Embryonic facial prominence (tissue), 1 donor: ENCODE results near the gene FBXW7.
A peak's percentile ranks its signal among the peaks of the same experiment; 100 is the strongest.

Source experiments
- DNase-seq: peaks from one replicate; pipeline ENCODE4 v3.0.0-alpha.2; 2016; ENCODE audit errors: extremely low spot score

Gene FBXW7

DNA sequence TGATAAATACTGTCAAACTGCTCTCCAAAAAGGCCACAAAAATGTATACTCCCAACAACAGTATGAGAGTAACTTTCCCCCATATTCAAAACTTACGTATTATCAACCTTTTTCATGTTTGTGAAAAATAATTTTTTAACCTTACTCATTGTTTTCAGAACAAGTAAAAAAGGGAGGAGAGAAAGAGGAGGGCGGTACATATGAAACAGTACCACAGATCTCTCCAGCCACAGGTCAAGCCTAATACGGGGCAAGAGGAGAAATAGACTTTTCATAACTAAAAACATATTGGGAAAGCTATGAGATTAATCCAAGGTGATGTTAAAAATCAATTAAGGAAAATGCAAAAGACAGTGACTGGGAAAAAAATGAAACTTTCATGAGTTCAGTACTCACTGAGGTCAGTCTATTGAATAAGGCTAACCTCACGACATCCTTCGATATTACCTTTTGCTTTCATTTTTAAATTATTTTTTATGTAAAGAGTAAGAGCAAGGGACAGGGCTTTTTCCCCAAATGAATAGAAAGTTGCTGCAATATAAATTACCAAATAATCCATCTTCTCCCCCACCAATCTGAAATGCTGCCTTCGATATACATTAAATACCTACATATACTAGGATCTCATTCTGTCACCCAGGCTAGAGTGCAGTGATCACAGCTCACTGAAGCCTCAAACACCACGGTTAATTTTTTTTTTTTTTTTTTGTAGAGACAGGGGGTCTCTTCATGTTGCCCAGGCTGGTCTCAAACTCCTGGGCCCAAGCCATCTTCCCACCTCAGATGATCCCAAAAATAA lies 25.3 kb downstream of the FBXW7 start:
- no peak for DNase-seq

DNA sequence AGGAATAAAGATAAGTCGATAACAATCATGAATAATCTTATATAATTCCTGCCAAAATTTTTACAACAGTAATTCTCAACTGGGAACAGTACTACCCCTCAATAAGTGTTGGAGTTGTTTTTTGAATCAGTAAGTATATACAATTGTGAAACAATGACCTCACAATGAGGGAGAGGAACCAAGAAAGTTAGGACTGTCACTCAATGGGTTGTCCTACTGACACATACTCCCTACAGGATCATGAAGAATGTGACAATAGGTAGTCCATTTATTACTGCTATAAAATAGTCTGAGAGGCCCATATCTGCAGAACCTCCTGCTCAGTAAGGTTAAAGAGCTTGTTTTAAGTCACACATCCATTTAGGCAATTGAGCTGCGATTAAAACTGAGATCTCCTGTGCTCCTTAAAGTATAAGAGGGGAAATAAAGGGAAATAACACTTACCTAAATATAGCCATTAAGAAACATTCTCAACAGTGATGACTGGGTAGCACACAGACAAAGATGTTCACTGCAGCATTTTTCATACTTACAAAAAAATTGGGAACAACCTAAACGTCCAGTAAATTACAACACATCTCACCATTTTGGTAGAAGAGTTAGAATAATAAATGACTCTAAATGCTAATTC lies 26.2 kb downstream of the FBXW7 start:
- DNase-seq: no peak

DNA sequence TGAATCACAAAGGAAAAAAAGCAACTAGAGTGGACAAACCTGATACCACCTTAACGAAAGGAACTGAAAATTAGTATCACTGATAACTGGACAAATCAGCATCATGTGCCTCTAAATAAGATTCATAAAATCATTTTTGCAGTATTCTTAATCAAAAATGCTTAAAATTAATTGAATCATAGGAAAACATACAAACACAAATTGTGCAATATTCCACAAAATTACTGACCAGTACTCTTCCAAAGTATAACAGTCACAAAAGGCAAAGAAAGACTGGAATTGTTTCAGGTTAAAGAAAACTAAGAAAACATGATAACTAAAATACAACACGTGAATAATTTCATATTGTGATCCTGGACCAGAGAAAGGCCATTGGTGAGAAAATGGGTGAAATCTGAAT lies 27.1 kb downstream of the FBXW7 start:
- DNase-seq: no peak

DNA sequence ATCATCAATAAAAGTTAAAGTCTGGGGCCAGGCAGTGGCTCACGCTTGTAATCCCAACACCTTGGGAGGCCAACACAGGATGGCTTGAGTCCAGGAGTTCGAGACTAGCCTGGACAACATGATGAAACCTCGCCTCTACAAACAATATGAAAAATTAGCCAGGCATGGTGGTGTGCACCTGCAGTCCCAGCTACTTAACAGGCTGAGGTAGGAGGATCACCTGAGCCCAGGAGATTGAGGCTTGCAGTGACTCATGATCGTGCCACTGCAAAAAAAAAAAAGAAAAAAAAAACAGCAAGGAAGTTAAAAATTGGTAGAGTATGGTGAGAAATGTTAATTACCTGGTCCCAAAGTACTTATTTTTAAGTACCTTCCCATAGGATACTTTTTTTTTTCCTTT lies 27.5 kb downstream of the FBXW7 start:
- DNase-seq: no peak

DNA sequence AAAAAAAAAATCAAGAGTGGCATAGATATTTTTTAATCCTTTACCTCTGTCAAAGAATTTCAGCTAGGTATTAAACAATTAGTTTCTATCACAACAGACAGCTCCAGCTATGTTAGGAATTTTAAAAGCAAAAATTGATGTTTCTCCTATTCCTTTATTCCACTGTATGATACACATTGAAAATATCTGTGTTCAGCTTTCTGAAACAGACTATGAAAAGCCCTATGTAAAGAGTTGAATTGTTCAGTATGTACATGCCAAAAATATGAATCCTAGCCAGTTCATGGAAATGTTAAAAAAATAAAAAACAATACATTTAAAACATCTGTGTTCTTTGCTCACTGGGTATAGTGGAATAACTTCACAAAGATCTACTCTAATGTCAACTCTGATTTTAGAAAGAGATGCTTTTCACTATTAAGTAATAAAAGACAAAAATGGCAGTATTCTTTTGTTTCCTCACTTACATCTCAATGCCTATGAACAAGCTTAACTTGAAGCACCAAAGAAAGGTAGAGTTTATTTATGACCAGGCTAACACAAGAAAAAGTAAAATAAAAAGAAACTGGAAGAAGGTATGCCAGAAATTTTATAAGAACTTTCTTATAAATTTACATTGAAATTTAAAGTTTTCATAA lies 32.1 kb downstream of the FBXW7 start:
- no peak for DNase-seq

DNA sequence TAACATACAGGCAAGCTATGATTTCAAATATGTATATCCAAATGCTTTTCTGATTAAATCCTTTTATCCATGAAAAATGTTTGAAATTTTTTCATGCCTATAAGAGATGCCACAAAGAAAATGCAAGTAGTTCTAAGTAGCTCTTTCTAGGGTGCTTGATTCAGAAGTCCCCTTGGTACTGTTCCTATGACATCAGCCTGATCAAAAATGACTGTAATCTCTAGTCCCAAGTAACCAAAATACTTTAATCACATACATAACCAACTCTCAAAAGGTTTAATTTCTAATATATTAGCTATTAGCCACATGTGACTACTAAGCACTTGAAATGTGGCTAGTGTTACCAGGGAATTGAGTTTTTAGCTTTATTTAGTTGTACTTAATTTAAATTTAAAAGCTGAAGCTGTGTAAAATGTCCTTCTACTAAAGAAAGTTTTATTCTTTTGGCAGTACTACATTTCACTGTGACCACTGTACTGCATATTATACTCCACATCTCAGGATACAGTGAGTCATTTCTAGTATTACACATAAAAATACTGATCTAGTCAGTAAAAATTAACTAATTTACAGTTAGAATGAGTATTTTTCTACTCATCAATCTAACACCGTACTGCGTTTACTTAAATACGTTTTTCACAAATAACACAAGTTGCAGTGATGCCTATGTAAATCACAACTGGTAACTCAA lies 33.9 kb downstream of the FBXW7 start:
- DNase-seq: no peak

DNA sequence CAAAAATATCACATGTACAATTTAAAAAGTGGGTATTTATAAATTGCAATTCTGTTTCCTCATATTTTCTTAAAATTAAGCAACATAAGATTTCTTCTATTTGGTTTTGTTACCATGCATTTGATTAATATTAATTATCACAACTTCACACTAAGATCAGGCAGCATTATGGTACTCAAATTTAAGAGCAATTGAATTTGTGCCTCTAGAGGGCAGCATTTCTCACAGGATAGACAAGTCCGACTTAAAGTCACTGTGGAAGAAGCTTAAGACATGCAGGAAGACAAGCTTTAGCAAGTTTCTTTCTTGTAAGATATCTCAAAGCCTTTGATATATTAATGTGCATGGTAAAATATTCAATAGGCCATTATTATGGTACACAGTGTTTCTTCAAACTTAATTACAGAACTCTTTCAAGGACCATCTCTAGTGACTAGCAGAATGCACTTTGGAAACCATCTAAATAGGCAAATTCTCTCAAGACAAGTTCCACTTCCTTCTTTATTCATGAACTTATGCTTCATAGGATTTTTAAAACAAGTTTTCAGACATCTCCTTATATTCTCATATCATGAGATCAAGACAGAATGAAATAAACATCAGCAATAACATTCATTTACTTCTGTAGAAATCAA lies 35.0 kb downstream of the FBXW7 start:
- DNase-seq: peak; percentile 49

DNA sequence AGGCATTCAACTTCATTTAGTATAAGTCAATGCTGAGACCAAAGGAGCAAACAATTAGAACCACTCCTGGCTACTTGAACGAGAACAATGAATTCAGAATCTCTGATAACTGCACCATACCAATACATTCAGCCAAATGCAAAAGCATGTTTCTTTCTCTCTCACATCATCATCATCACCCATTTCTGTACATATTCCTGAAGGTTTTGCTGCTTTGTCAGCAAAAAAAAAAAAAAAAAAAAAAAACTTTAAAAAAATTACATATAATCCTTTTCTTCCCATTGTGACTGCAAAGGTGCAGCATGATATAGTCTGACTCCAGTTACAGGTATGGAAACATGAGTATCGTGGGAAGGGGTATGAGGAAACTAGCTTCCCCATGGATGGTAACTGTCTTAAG lies 35.6 kb downstream of the FBXW7 start:
- no peak for DNase-seq

DNA sequence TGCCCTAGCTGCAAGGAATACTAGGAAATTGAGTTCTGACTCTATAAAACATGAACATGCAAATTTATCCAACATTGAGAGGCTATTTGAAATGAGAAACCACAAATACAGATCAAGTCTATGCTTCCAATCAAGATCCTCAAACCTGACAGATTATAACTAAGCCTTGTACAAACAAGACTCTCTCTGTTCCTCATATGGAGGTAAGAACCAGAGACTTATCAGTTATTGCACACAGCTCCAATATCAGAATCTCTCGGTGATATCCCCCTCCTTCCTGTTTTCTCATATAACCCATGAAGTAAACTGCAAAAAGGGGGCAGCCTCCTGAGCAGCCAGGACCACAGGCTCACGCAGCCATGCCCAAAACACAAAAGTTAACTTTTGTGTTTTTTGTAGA lies 36.5 kb downstream of the FBXW7 start:
- no peak for DNase-seq

DNA sequence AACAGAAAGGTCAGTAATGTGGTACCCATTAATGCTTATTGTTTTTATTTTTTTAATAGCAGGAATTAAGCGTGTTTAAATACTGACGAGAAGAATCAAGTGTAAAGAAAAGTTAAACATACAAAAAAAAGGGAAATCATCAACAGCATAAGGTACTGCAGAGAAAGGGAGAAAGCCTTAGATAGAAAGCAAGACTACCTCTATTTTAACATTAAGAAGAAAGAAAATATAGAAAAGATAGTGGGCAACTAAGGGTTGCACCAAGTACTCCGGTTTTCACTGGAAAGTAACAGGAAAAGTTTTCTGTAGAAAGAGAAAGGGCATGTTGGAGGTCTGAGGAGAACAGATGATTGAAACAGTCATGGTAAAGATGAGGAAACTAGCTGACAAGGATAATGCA lies 41.9 kb downstream of the FBXW7 start:
- no peak for DNase-seq

DNA sequence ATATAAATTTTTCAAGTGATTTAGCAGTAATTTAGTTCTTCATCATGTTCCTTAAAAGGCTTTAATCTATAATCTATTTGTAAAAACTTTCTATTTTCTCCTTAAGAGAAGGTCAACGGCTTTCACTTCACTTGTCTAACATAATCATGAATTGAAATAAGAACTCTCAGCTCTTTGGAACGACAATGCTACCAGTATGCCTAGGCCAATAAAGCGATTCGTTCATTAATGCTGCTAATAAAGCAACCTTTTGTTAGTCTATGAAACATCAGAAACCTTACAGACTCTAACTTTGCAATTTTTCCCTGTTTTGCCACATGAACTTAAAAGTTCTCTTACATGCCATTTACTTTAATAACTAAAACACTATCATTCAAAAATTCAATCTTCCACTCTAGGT lies 47.6 kb downstream of the FBXW7 start:
- DNase-seq: no peak

DNA sequence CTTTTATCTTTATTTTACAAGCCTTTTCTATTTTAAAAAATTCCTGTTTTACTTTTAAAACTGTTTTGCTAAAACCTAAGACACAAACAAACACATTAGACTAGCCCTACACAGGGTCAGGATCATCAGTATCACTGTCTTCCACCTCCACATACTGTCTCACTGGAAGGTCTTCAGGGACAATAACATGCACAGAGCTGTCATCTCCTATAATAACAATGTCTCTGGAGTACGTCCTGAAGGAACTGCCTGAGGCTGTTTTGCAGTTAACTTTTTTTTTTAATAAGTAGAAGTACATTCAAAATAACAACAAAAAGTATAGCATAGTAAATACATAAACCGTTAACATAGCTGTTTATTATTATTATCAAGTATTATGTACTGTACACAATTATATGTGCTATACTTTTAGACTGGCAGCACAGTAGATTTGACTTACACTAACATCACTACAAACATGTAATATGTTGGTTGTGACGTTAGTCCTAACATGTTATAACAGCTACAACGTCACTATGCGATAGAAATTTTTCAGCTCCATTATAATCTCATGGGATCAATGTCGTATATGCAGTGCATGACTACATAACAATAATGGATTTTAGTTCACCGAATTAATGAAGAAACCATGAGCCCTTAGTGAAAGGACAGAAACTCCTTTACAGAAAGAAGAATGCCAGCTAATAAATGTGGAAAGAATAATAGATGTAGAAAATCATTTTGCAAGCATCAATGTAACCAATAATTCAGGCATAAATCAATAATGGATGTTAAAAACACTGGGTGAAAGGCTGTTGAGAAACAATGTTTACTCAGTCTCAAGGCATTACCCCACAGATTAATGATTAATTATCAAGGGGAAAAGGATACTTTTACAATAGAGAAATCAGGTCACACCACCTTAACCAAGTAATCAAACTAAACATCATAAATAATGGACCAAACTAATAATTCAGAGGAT lies 49.2 kb downstream of the FBXW7 start:
- DNase-seq: no peak

DNA sequence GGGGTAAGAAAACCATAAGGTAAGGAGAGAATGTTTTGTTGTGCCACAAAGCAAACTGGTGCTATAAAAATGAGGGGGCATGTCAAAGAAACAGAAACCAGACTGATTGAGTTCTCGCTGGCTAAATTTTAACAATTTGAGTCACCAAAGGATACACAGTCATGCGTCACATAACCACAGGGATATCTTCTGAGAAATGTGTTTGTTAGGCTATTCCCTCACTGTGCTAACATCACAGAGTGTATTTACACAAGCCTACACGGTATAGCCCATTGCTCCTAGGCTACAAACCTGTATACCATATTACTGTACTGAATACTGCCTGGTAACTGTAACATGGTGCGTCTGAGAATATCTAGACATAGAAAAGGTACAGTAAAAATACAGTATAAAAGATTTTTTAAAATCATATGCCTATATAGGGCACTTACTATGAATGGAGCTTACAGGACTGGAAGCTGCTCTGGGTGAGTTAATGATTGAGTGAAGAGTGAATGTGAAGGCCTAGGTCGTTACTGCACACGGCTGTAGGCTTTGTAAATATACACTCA lies 50.1 kb downstream of the FBXW7 start:
- DNase-seq: no peak

DNA sequence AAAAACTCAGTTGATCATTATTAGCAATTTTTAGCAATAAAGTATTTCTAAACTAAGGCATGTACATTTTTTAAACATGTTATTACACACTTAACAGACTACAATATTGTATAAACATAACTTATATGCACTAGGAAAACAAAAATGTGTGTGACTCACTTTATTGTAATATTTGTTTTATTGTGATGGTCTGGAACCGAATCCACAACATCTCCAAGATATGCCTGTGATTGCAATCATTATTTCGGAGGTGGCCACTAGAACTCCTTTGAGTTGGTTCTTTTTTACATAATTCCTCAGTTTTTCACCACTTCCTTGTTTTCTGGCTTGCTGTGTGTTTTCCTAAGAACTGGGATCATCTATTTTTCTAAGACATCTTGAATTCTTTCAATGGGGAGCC lies 53.7 kb downstream of the FBXW7 start:
- DNase-seq: no peak

DNA sequence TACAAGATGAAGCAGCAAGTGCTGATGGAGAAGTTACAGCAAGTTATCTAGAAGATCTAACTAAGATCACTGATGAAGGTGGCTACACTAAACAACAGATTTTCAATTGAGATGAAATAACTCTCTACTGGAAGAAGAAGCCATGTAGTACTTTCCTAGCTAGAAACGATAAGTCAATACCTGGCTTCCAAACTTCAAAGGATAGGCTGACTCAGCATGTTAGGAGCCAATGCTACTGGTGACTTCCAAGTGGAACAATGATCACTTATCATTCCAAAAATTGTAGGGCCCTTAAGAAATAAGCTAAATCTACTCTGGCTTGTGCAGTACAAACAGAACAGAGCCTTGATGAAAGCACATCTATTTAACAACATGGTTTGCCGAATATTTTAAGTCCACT lies 55.0 kb downstream of the FBXW7 start:
- DNase-seq: no peak

DNA sequence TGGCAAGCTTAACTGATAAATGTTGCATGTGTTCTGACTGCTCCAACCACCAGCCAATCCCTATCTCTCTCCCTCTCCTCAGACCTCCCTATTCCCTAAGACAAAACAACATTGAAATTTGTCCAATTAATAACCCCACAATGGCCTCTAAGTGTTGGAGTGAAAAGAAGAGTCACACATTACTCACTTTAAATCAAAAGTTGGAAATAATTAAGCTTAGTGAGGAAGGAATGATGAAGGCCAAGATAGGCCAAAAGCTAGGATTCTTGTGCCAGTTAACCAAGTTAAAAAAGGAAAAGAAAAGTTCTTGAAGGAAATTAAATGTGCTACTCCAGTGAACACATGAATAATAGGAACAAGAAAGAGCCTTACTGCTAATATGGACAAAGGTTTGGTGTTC lies 55.6 kb downstream of the FBXW7 start:
- DNase-seq: no peak

DNA sequence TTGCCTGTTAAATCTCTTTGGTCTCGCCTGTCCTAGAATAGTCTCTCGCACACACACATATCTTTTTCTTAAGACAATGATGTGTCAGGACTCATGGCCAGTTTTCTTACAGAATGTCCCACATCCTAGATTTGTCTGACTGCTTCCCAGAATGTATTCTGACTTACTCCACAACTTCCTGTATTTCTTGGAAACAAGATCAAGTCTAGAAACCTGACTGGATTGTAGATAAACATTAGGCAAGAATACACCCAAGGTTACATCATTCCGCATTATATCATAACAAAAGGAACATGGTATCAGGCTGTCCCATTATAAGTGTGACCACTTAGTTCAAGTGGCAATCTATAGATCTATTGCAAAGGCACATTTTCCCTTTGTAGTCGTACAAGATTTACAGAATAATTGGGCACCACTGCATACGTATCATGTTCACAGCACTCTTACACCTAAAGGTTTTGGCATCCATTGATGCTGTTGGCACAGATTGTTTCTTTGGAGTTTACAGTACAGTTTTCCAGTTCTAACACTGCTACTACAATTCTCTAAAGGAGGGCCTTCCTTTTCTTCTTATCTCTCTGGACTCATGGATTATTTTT lies 56.4 kb downstream of the FBXW7 start:
- DNase-seq: no peak

DNA sequence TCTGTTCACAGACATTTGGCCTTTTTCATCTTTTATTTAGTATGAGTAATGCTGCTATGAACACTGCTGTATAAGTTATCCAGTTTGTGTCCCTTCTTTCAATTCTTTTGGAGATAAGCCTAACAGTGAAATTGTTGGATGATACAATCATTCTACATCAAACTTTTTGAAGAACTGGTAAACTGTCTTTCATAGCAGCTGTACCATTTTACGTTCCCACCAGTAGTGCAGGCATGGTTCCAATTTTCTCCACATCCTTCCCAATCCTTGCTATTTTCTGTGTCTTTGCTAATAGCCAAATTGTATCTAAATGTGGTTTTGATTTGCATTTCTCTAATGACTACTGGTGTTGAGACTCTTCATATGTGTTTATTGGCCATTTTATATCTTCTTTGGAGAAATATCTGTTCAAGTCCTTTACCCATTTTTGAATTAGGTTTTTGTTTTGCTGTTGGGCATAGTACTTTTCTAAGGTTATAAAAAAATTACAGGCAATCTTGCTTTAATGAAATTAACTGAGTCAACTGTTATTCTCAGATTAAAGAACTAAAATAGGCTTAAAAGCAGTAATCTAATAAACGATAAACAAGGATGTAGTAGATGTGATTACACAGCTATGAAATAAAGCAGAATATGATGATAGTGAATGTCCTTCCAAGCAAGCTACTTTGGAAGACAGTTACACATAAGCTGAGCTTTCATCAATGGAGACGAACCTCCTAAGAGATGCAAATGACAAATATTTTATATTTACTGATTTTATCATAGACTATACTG lies 57.2 kb downstream of the FBXW7 start:
- DNase-seq: no peak

DNA sequence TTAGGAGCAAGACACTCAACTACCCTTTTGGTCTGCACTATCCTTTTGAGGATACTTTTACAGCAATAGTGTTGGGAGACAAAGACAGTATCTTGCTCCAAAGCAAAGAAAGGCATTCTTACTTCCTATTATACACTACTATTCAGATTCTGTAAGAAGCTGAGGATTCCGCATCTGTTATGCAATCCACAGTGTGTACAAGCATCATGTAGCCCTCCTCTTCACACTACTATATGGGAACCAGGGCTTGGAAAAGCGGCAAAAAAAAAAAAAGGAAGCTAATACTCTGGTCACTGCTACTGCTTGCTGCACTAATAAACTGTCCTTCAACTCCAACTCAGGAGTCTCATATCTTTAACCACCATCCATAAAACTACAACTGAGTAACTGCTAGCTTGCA lies 59.1 kb downstream of the FBXW7 start:
- DNase-seq: no peak
